Bronchial epithelial cell (primary cell): ENCODE data around the gene LMAN1L. TPM values are rescaled to one million over a fixed set of nuclear protein-coding genes. Genes with fewer than 3 reads are reported as not detected.
A peak's percentile ranks its signal among the peaks of the same experiment; 100 is the strongest.

ENCODE experiments used
- DNase-seq: peaks from one replicate; pipeline ENCODE4 v3.0.0-alpha.2; 2010; ENCODE audit warnings: low read depth
- FAIRE-seq: peaks from 2 replicates; lab custom pipeline; 2011; peaks lifted over from hg19 to GRCh38; lab: Jason Lieb, UNC
- H3K27me3 ChIP-seq: 2 replicates; pipeline ENCODE4 v1.5.1; 2011; ENCODE audit warnings: low read length; ENCODE audit not compliant: control insufficient read depth, insufficient read depth
- H3K36me3 ChIP-seq: 2 replicates; pipeline ENCODE4 v1.5.1; 2011; ENCODE audit warnings: low read length; ENCODE audit not compliant: control insufficient read depth, insufficient read depth
- H3K4me3 ChIP-seq: 2 replicates; pipeline ENCODE4 v1.5.1; 2011; ENCODE audit warnings: mild to moderate bottlenecking, low read depth, low read length, control low read depth
- CTCF ChIP-seq: IDR thresholded peaks from 2 replicates; pipeline ENCODE4 v1.5.1; 2011; ENCODE audit warnings: mild to moderate bottlenecking, moderate library complexity, low read length, control low read depth, inconsistent platforms; ENCODE audit not compliant: insufficient read depth, severe bottlenecking
- total RNA-seq: library from RNA; depleted of rRNA; stranded (reverse); fragments of >200 nt; gene quantifications from 2 replicates; pipeline ENCODE4 v1.2.1, GENCODE V29; 2014

The LMAN1L gene
- total RNA-seq, 1 donor from 2014 or later = under 0.01 TPM

DNA sequence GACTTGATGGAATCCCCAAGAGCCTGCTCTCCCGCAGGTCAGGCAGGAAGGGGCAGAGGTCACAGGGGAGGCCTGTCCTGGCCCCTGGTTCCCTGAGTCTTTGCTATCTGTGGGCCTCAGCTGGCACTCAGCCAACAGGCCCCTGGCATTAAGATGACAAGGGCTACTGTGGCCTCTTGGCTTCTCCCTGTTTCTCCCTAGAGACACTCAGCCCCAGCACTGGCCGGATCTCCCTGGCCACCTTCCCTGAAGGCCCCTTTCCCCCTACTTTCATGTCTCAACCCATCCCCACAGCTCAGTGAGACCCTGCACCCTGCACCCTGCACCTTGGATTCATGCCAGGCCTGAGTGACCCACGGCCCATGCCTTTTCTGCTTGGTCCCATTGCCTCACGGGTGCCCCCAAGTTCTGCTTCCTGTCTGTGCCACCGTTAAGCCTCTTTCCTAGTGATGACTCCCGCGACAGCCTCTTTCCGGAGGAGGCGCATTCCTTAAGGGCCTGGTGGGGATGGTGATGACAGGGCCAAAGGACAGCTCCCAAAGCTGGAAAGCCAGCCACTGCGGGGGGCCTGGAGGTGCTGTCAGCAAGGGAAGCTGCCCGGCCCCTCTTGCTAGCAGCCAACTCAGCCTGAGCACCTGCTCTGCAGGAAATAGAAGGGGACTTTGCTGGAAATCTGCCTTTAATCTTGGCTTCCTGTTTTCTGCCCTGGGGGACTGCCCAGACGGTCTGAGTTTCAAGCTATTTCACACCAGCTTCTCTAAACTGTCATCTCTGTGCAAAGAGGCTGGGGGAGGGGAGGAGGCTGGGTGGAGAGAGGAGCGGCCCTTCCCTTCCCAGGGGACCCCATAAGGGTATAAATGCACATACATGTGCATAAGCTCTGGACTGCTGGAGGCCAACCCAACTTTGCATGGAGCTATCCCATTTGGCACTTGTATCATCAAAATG lies 35.5 kb upstream of the LMAN1L start:
- Histone ChIP-seq H3K4me3 (no peak overlapping the region), H3K36me3 (no peaks in the 10 kb centered on the region), H3K27me3 (no peaks in the 10 kb centered on the region)
- TF ChIP-seq CTCF = no peak
- no peak for FAIRE-seq
- DNase-seq = no peak

- H3K27me3 ChIP-seq = no peaks in the 10 kb centered on the region
- DNase-seq (no peak), FAIRE-seq (no peak)
- no peaks in the 10 kb centered on the region for H3K36me3 ChIP-seq
- no peak overlapping the region for H3K4me3 ChIP-seq
- TF ChIP-seq CTCF = no peak
Observed at GRCh38 chr15:74777769-74778598, 34.7 kb upstream of the LMAN1L start.

DNA sequence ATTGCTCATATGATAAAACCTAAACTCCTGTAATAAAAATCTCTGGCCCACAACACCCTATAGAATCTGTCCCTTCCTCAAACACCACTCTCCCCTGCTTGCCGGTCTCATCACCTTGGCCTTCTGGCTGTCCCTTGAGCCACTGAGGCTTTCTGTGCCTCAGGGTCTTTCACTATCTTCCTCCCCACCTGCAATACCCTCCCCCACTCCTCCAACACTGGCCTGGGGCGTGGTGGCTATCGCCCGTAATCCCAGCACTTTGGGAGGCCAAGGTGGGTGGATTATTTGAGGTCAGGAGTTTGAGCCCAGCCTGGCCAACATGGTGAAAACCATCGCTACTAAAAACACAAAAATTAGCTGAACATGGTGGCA lies 34.0 kb upstream of the LMAN1L start:
- TF ChIP-seq CTCF = no peak
- H3K27me3 ChIP-seq = no peaks in the 10 kb centered on the region
- H3K4me3 ChIP-seq = no peak overlapping the region
- H3K36me3 ChIP-seq = no peaks in the 10 kb centered on the region
- no peak for FAIRE-seq
- no peak for DNase-seq

GRCh38 chr15:74779162-74779648 lies 33.4 kb upstream of the LMAN1L start:
- TF ChIP-seq CTCF = no peak

GRCh38 chr15:74780523-74781430 lies 31.9 kb upstream of the LMAN1L start:
- H3K27me3 ChIP-seq = no peaks in the 10 kb centered on the region
- FAIRE-seq (no peak), DNase-seq (peak; percentile 55)
- H3K36me3 ChIP-seq = peaks cover 2% of the 10 kb centered on the region
- TF ChIP-seq CTCF = no peak
- H3K4me3 ChIP-seq = no peak overlapping the region

More at GRCh38 chr15:74779162-74779648, 33.4 kb upstream of the LMAN1L start:
- Histone ChIP-seq H3K36me3 (peaks cover 2% of the 10 kb centered on the region), H3K27me3 (no peaks in the 10 kb centered on the region), H3K4me3 (no peak overlapping the region)
- FAIRE-seq = no peak
- no peak for DNase-seq
